NT2/D1 (cell line): ENCODE measurements around the gene ITGA4.

Experiments
- YY1 ChIP-seq: IDR thresholded peaks from 2 replicates; pipeline ENCODE4 v1.6.1; 2011; ENCODE audit not compliant: insufficient read length, insufficient read depth
- ZNF274 ChIP-seq: IDR thresholded peaks from 2 replicates; pipeline ENCODE4 v1.6.1; 2011; ENCODE audit warnings: mild to moderate bottlenecking, low read depth, low read length

GRCh38 chr2:181468811-181469210, 11.6 kb downstream of the ITGA4 start:
- TF ChIP-seq YY1 (no peak), ZNF274 (no peak)
